GM12878 (cell line): ENCODE results near the gene OS9. TPM values are rescaled to one million over a fixed set of nuclear protein-coding genes. Genes with fewer than 3 reads are reported as not detected.

Experiments
- CREB1 ChIP-seq: IDR thresholded peaks from 2 replicates; pipeline ENCODE4 v1.6.1; 2012; ENCODE audit warnings: low read depth, mild to moderate bottlenecking, inconsistent platforms
- ETV6 ChIP-seq, 2 experiments: fragments of 450-650 bp in 1 of 2; IDR thresholded peaks in 1 of 2; conservative IDR thresholded peaks in 1 of 2; 2 replicates each; pipeline ENCODE4 v1.6.1; 2014; ENCODE audit warnings: antibody characterized with exemption in 1 of 2, borderline replicate concordance in 1 of 2, low read depth in 1 of 2, mild to moderate bottlenecking in 1 of 2, moderate library complexity in 1 of 2
- FOXK2 ChIP-seq: fragments of 450-650 bp; IDR thresholded peaks from 2 replicates; pipeline ENCODE4 v1.6.1; 2017; ENCODE audit warnings: mild to moderate bottlenecking, moderate library complexity
- HDAC6 ChIP-seq: fragments of 200-600 bp; sonication (generic); IDR thresholded peaks from one replicate; pipeline ENCODE4 v1.8.0; 2017; ENCODE audit warnings: antibody characterized with exemption; ENCODE audit not compliant: unreplicated experiment
- JUNB ChIP-seq: IDR thresholded peaks from 2 replicates; pipeline ENCODE4 v1.6.1; 2016; ENCODE audit warnings: antibody characterized with exemption, mild to moderate bottlenecking
- KLF5 ChIP-seq: fragments of 450-650 bp; IDR thresholded peaks from 2 replicates; pipeline ENCODE4 v1.6.1; 2014; ENCODE audit warnings: mild to moderate bottlenecking; ENCODE audit not compliant: partially characterized antibody
- POLR2AphosphoS2 ChIP-seq: IDR thresholded peaks from 2 replicates; pipeline ENCODE4 v1.6.1; 2011; ENCODE audit warnings: low read depth, mild to moderate bottlenecking, low read length, improper control_type of control experiment, moderate library complexity
- POU2F2 ChIP-seq: IDR thresholded peaks from 3 replicates; pipeline ENCODE4 v1.6.1; 2011; ENCODE audit warnings: low read depth, mild to moderate bottlenecking, low read length, borderline replicate concordance
- RAD51 ChIP-seq: fragments of 450-650 bp; IDR thresholded peaks from 2 replicates; pipeline ENCODE4 v1.6.1; 2016; ENCODE audit warnings: moderate library complexity, mild to moderate bottlenecking, inconsistent platforms
- RB1 ChIP-seq: fragments of 450-650 bp; formaldehyde crosslinking; IDR thresholded peaks from 2 replicates; pipeline ENCODE4 v1.6.1; 2017; ENCODE audit warnings: mild to moderate bottlenecking, borderline replicate concordance
- SIN3A ChIP-seq: IDR thresholded peaks from 2 replicates; pipeline ENCODE4 v1.6.1; 2012; ENCODE audit warnings: low read depth, low read length, improper control_type of control experiment
- SIX5 ChIP-seq: IDR thresholded peaks from 2 replicates; pipeline ENCODE4 v1.6.1; 2011; ENCODE audit warnings: mild to moderate bottlenecking, low read depth, low read length, moderate library complexity; ENCODE audit not compliant: severe bottlenecking
- SP1 ChIP-seq: IDR thresholded peaks from one replicate; pipeline ENCODE4 v1.6.1; 2011; ENCODE audit warnings: low read depth, low read length
- SRF ChIP-seq, 2 experiments: IDR thresholded peaks; 2 replicates each; pipeline ENCODE4 v1.6.1; 2011; ENCODE audit warnings: low read depth in 2 of 2, low read length in 2 of 2, mild to moderate bottlenecking in 1 of 2, moderate library complexity in 1 of 2
- ZNF384 ChIP-seq: IDR thresholded peaks from 2 replicates; pipeline ENCODE4 v1.6.1; 2012; ENCODE audit warnings: low read depth, mild to moderate bottlenecking, low read length, improper control_type of control experiment, borderline replicate concordance
- ZNF622 ChIP-seq: fragments of 450-650 bp; IDR thresholded peaks from 2 replicates; pipeline ENCODE4 v1.6.1; 2017; ENCODE audit warnings: mild to moderate bottlenecking, inconsistent platforms
- polyA plus RNA-seq, 11 experiments: library from polyadenylated mRNA; depleted of rRNA in 4 of 11; unstranded in 6 of 11; stranded (reverse) in 5 of 11; fragments of >200 nt; fragmentation: Nextera tagmentation in 4 of 11; fragmentation: Illumina TruSeq in 1 of 11; extraction: Ambion mirVana in 4 of 11; extraction: Trizol in 1 of 11; gene quantifications; 1 replicate in 1 of 11; 2 replicates in 10 of 11; pipeline versions ENCODE4 v1.2.1 to v1.2.3, GENCODE V29; 2011 to 2016; ENCODE audit warnings: inconsistent platforms in 2 of 11, missing spikeins in 2 of 11, low read depth in 1 of 11
- total RNA-seq, 4 experiments: library from RNA; depleted of rRNA in 3 of 4; stranded (reverse); fragments of >200 nt in 3 of 4; fragmentation: Illumina TruSeq in 1 of 4; extraction: Trizol in 1 of 4; gene quantifications; 2 replicates each; pipeline versions ENCODE4 v1.2.1 to v1.2.3, GENCODE V29; 2013 to 2021
- TF ChIP-seq, protein P1 (sequence below): fragments of 450-650 bp; IDR thresholded peaks from 2 replicates; pipeline ENCODE4 v1.6.1; 2017; ENCODE audit warnings: antibody characterized with exemption, mild to moderate bottlenecking, moderate library complexity
- TF ChIP-seq, protein P2 (sequence below): IDR thresholded peaks from 2 replicates; pipeline ENCODE4 v1.6.1; 2012; ENCODE audit warnings: improper control_type of control experiment, low read depth, low read length; ENCODE audit not compliant: insufficient replicate concordance
- TF ChIP-seq, protein P3 (sequence below): IDR thresholded peaks from 2 replicates; pipeline ENCODE4 v1.6.1; 2011; ENCODE audit warnings: low read depth, mild to moderate bottlenecking, low read length, moderate library complexity, borderline replicate concordance; ENCODE audit errors: extremely low read depth
- TF ChIP-seq, protein P4 (sequence below): fragments of 450-650 bp; IDR thresholded peaks from 2 replicates; pipeline ENCODE4 v1.6.1; 2016; ENCODE audit warnings: mild to moderate bottlenecking

The OS9 gene
- total and polyA plus RNA-seq, 10 of the 15 experiments (the other 5 are each of a cell fraction or from before 2014, with no cell fraction given): 5.2 to 106 (median 79.1) TPM

DNA sequence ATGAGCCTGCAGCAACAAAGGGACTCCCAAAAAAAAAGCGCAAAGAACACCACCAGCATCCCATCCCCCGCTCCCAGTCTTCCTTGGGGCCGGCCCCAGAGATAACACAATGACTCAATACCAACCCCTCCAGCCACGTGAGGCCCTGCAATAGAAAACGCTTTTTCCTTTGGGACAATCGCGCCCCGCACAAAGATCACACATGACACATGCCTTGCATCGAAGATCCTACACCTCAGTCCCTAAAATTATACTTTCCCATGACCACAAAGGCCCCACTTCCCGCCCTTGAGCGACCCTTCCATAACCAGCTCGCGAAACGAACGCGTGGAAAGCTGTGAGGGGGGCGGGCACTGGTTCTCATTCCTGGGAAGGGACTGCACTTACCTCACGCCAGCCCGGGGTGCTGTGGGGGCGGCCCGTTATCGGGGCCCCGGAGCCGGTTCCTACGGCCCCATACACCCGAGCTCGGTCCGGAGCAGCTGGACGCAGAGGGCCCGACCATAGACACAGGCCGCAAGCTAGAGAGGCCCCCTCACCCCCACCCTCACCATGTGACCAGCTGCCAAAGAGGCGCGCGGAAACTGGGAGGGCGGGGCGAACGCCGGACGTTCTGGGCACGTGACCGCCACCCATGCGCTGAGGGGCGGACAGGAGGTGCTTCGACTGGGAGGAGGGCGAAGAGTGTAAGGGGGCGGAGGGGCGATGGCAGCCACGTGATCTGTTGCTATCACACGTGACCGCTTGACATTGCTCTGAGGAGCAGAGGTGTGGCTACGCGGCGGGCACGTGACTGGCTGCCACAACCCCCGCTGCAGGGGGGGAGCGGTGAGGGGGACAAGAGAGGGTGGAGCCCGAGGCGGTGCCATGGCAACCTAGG, 58.1 kb downstream of the OS9 start, which contains the start of gene CDK4 (continued):
- peak; percentile 94 for TF ChIP-seq RB1
- TF ChIP-seq SP1: peak; percentile 88
- TF ChIP-seq, protein P1, sequence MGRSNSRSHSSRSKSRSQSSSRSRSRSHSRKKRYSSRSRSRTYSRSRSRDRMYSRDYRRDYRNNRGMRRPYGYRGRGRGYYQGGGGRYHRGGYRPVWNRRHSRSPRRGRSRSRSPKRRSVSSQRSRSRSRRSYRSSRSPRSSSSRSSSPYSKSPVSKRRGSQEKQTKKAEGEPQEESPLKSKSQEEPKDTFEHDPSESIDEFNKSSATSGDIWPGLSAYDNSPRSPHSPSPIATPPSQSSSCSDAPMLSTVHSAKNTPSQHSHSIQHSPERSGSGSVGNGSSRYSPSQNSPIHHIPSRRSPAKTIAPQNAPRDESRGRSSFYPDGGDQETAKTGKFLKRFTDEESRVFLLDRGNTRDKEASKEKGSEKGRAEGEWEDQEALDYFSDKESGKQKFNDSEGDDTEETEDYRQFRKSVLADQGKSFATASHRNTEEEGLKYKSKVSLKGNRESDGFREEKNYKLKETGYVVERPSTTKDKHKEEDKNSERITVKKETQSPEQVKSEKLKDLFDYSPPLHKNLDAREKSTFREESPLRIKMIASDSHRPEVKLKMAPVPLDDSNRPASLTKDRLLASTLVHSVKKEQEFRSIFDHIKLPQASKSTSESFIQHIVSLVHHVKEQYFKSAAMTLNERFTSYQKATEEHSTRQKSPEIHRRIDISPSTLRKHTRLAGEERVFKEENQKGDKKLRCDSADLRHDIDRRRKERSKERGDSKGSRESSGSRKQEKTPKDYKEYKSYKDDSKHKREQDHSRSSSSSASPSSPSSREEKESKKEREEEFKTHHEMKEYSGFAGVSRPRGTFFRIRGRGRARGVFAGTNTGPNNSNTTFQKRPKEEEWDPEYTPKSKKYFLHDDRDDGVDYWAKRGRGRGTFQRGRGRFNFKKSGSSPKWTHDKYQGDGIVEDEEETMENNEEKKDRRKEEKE: no peak
- TF ChIP-seq JUNB: peak; percentile 21; the same call in 1 of the 2 replicates
- TF ChIP-seq, protein P2, sequence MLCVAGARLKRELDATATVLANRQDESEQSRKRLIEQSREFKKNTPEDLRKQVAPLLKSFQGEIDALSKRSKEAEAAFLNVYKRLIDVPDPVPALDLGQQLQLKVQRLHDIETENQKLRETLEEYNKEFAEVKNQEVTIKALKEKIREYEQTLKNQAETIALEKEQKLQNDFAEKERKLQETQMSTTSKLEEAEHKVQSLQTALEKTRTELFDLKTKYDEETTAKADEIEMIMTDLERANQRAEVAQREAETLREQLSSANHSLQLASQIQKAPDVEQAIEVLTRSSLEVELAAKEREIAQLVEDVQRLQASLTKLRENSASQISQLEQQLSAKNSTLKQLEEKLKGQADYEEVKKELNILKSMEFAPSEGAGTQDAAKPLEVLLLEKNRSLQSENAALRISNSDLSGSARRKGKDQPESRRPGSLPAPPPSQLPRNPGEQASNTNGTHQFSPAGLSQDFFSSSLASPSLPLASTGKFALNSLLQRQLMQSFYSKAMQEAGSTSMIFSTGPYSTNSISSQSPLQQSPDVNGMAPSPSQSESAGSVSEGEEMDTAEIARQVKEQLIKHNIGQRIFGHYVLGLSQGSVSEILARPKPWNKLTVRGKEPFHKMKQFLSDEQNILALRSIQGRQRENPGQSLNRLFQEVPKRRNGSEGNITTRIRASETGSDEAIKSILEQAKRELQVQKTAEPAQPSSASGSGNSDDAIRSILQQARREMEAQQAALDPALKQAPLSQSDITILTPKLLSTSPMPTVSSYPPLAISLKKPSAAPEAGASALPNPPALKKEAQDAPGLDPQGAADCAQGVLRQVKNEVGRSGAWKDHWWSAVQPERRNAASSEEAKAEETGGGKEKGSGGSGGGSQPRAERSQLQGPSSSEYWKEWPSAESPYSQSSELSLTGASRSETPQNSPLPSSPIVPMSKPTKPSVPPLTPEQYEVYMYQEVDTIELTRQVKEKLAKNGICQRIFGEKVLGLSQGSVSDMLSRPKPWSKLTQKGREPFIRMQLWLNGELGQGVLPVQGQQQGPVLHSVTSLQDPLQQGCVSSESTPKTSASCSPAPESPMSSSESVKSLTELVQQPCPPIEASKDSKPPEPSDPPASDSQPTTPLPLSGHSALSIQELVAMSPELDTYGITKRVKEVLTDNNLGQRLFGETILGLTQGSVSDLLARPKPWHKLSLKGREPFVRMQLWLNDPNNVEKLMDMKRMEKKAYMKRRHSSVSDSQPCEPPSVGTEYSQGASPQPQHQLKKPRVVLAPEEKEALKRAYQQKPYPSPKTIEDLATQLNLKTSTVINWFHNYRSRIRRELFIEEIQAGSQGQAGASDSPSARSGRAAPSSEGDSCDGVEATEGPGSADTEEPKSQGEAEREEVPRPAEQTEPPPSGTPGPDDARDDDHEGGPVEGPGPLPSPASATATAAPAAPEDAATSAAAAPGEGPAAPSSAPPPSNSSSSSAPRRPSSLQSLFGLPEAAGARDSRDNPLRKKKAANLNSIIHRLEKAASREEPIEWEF: no peak
- TF ChIP-seq FOXK2: peak; percentile 72; the same call in 1 of the 2 replicates
- TF ChIP-seq SIX5: no peak
- TF ChIP-seq POLR2AphosphoS2: no peak; the same call in 1 of the 2 replicates
- TF ChIP-seq POU2F2: peak; percentile 26; the same call in 2 of the 3 replicates
- TF ChIP-seq SRF (IDR thresholded peaks at IDR 0.05; ENCODE audit: low read depth in 2 of 2, low read length in 2 of 2): no peak
- TF ChIP-seq ZNF622: no peak
- peak; percentile 100 for TF ChIP-seq RAD51
- TF ChIP-seq, protein P3, sequence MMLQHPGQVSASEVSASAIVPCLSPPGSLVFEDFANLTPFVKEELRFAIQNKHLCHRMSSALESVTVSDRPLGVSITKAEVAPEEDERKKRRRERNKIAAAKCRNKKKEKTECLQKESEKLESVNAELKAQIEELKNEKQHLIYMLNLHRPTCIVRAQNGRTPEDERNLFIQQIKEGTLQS: peak; percentile 98
- no peak for TF ChIP-seq KLF5
- no peak for TF ChIP-seq HDAC6
- TF ChIP-seq, protein P4, sequence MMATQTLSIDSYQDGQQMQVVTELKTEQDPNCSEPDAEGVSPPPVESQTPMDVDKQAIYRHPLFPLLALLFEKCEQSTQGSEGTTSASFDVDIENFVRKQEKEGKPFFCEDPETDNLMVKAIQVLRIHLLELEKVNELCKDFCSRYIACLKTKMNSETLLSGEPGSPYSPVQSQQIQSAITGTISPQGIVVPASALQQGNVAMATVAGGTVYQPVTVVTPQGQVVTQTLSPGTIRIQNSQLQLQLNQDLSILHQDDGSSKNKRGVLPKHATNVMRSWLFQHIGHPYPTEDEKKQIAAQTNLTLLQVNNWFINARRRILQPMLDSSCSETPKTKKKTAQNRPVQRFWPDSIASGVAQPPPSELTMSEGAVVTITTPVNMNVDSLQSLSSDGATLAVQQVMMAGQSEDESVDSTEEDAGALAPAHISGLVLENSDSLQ: peak; percentile 82
- TF ChIP-seq SIN3A: peak; percentile 76
- TF ChIP-seq ETV6 (conservative IDR thresholded peaks at IDR 0.05 in 1 of 2, IDR thresholded peaks at IDR 0.05 in 1 of 2; ENCODE audit: borderline replicate concordance in 1 of 2, low read depth in 1 of 2): no peak
- no peak for TF ChIP-seq ZNF384
- TF ChIP-seq CREB1: peak; percentile 87
